Panc1 (cell line): Measurements from ENCODE around the gene SLC31A2. TPM values are rescaled to one million over a fixed set of nuclear protein-coding genes. Genes with fewer than 3 reads are reported as not detected.

Experiments used
- ATAC-seq: fragments of 200-7000 bp; cut with Tn5 transposase; 2 replicates; pipeline ENCODE4 v1.9.1; 2020; ENCODE audit warnings: mild to moderate bottlenecking, moderate library complexity
- BruUV-seq: library from RNA; stranded (reverse); fragments of 400-500 nt; replicated peaks from 2 replicates; lab custom pipeline; 2021; lab: Mats Ljungman, UMichigan
- CTCF ChIA-PET: fragments of 300-600 bp; sonication (Branson Sonifier 250); formaldehyde crosslinking; loops from one replicate; lab custom pipeline; 2022; ENCODE audit warnings: antibody characterized with exemption; lab: Charles Lee
- POLR2A ChIA-PET: fragments of 300-600 bp; sonication (Branson Sonifier 250); formaldehyde crosslinking; loops from one replicate; lab custom pipeline; 2022; ENCODE audit warnings: antibody characterized with exemption; lab: Charles Lee
- DNase-seq: peaks from one replicate; pipeline ENCODE4 v3.0.0-alpha.2; 2010; ENCODE audit warnings: low read depth, low spot score
- H3K27ac ChIP-seq: 2 replicates; pipeline ENCODE4 v1.5.1; 2011; ENCODE audit warnings: mild to moderate bottlenecking, low read length, inconsistent platforms
- H3K27me3 ChIP-seq: fragments of 200-500 bp; sonication (Bioruptor generic); 2 replicates; pipeline ENCODE4 v1.6.0; 2014; ENCODE audit warnings: low read length, inconsistent platforms; ENCODE audit not compliant: control insufficient read depth, insufficient read depth
- H3K36me3 ChIP-seq: fragments of 200-500 bp; sonication (Bioruptor generic); 2 replicates; pipeline ENCODE4 v1.5.1; 2014; ENCODE audit warnings: inconsistent platforms, mild to moderate bottlenecking, low read length, moderate library complexity; ENCODE audit not compliant: control insufficient read depth, insufficient read depth
- H3K4me1 ChIP-seq: 2 replicates; pipeline ENCODE4 v1.5.1; 2011; ENCODE audit warnings: inconsistent platforms, mild to moderate bottlenecking, low read length, moderate library complexity; ENCODE audit not compliant: control insufficient read depth, insufficient read depth
- H3K4me3 ChIP-seq, 2 experiments: 2 replicates each; pipeline ENCODE4 v1.5.1; 2011 to 2012; ENCODE audit warnings: low read depth in 2 of 2, low read length in 2 of 2, mild to moderate bottlenecking in 2 of 2, inconsistent platforms in 1 of 2, moderate library complexity in 1 of 2
- H3K9me3 ChIP-seq: fragments of 200-500 bp; sonication (Bioruptor generic); 2 replicates; pipeline ENCODE4 v1.5.1; 2014; ENCODE audit warnings: low read depth, mild to moderate bottlenecking, inconsistent platforms, low read length, moderate library complexity; ENCODE audit not compliant: control insufficient read depth, insufficient read depth
- POLR2AphosphoS5 ChIP-seq: IDR thresholded peaks from 2 replicates; pipeline ENCODE4 v1.6.1; 2012; ENCODE audit warnings: mild to moderate bottlenecking, low read depth, low read length, moderate library complexity
- SIN3A ChIP-seq: IDR thresholded peaks from 2 replicates; pipeline ENCODE4 v1.6.1; 2012; ENCODE audit warnings: low read depth, mild to moderate bottlenecking, low read length, moderate library complexity, borderline replicate concordance; ENCODE audit not compliant: insufficient read depth
- TCF7L2 ChIP-seq: IDR thresholded peaks from 2 replicates; pipeline ENCODE4 v1.6.1; 2011; ENCODE audit warnings: mild to moderate bottlenecking, low read depth, low read length, inconsistent platforms
- in situ Hi-C: cut with HindIII; loops from 2 replicates; pipeline ENCODE4 v1.10.0; 2016; ENCODE audit warnings: low sequenced_read_pairs, low pct_unique_long_range_greater_than_20kb
- intact Hi-C: fragments of 100-400 bp; cut with micrococcal nuclease; formaldehyde crosslinking; loops from one replicate; pipeline ENCODE4 v1.10.0; 2022; ENCODE audit not compliant: unreplicated experiment
- total RNA-seq: library from RNA; stranded (reverse); gene quantifications from one replicate; pipeline ENCODE4 v1.2.1, GENCODE V29; 2021; ENCODE audit not compliant: unreplicated experiment
- TF ChIP-seq, protein P1 (sequence below): fragments of 450-650 bp; IDR thresholded peaks from 2 replicates; pipeline ENCODE4 v1.5.1; 2017; ENCODE audit warnings: mild to moderate bottlenecking
- TF ChIP-seq, protein P2 (sequence below), 2 experiments: IDR thresholded peaks; 2 replicates each; pipeline ENCODE4 v1.6.1; 2011 to 2012; ENCODE audit warnings: low read depth in 2 of 2, control low read depth in 1 of 2, low read length in 1 of 2, mild to moderate bottlenecking in 1 of 2, moderate library complexity in 1 of 2; ENCODE audit not compliant: insufficient read depth in 1 of 2

SLC31A2 gene
- total RNA-seq, 1 experiment from 2014 or later: 5.3 TPM

DNA sequence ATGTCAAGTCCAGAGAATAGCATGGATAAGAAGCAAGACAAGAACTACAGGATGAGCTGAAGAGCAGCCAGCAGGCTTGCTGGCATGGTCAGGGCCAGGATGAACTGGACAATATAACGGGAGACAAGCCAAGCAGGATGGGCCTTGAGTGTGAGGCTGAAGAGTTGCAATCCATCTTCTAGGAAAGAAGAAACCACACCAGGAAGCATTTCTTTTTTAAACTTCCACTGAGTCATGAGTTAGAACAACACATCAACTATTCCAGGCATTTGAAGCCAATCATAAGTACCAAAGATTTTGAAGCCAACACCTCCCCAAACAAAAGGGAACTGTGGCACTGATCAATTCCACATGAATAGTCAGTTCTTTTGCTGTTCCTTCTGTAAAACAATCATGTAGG lies 27.3 kb downstream of the SLC31A2 start:
- Histone ChIP-seq H3K9me3 (no peaks in the 10 kb centered on the region), H3K4me3 (no peak overlapping the region), H3K27ac (no peak overlapping the region), H3K27me3 (no peaks in the 10 kb centered on the region), H3K36me3 (peaks cover 18% of the 10 kb centered on the region), H3K4me1 (no peaks in the 10 kb centered on the region)
- POLR2A ChIA-PET: interaction anchor here (0.6 kb wide), 1 partner anchor 217 kb away, joined by 3 read pairs; no protein-coding TSS in a partner anchor
- CTCF ChIA-PET: no interaction called here
- DNase-seq (no peak), ATAC-seq (no peak)
- BruUV-seq: no TSS peak
- intact Hi-C loops: no loop called here
- TF ChIP-seq, protein P1, sequence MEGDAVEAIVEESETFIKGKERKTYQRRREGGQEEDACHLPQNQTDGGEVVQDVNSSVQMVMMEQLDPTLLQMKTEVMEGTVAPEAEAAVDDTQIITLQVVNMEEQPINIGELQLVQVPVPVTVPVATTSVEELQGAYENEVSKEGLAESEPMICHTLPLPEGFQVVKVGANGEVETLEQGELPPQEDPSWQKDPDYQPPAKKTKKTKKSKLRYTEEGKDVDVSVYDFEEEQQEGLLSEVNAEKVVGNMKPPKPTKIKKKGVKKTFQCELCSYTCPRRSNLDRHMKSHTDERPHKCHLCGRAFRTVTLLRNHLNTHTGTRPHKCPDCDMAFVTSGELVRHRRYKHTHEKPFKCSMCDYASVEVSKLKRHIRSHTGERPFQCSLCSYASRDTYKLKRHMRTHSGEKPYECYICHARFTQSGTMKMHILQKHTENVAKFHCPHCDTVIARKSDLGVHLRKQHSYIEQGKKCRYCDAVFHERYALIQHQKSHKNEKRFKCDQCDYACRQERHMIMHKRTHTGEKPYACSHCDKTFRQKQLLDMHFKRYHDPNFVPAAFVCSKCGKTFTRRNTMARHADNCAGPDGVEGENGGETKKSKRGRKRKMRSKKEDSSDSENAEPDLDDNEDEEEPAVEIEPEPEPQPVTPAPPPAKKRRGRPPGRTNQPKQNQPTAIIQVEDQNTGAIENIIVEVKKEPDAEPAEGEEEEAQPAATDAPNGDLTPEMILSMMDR: no peak
- TF ChIP-seq SIN3A (no peak), POLR2AphosphoS5 (no peak), TCF7L2 (no peak)
- TF ChIP-seq, protein P2, sequence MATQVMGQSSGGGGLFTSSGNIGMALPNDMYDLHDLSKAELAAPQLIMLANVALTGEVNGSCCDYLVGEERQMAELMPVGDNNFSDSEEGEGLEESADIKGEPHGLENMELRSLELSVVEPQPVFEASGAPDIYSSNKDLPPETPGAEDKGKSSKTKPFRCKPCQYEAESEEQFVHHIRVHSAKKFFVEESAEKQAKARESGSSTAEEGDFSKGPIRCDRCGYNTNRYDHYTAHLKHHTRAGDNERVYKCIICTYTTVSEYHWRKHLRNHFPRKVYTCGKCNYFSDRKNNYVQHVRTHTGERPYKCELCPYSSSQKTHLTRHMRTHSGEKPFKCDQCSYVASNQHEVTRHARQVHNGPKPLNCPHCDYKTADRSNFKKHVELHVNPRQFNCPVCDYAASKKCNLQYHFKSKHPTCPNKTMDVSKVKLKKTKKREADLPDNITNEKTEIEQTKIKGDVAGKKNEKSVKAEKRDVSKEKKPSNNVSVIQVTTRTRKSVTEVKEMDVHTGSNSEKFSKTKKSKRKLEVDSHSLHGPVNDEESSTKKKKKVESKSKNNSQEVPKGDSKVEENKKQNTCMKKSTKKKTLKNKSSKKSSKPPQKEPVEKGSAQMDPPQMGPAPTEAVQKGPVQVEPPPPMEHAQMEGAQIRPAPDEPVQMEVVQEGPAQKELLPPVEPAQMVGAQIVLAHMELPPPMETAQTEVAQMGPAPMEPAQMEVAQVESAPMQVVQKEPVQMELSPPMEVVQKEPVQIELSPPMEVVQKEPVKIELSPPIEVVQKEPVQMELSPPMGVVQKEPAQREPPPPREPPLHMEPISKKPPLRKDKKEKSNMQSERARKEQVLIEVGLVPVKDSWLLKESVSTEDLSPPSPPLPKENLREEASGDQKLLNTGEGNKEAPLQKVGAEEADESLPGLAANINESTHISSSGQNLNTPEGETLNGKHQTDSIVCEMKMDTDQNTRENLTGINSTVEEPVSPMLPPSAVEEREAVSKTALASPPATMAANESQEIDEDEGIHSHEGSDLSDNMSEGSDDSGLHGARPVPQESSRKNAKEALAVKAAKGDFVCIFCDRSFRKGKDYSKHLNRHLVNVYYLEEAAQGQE (IDR thresholded peaks at IDR 0.05; ENCODE audit: insufficient read depth in 1 of 2, low read depth in 2 of 2, low read length in 1 of 2): no peak
- in situ Hi-C loops: no loop called here

DNA sequence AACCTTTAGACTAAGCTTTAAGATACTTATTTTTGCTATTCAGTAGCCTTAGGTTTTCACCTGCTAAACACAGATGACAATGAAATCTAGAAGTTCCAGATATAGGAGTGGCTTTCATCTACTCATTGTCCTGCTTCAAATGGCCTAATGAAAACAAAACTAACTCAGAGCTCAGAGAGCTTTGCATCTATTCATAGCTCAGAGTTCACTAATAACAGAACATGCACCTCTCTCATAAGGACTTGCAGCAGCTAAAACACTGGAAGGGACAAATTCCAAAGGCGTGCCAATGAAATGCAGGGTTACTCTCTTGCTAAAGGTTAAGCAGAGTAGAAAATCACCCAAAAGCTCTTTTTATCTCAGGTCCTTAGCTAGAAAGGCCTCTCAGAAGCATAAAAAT lies 29.0 kb downstream of the SLC31A2 start:
- TF ChIP-seq POLR2AphosphoS5 (no peak), TCF7L2 (no peak), SIN3A (no peak)
- TF ChIP-seq, protein P1: no peak
- TF ChIP-seq, protein P2 (IDR thresholded peaks at IDR 0.05; ENCODE audit: insufficient read depth in 1 of 2, low read depth in 2 of 2, low read length in 1 of 2): no peak
- in situ Hi-C loops: no loop called here
- H3K27ac ChIP-seq: no peak overlapping the region
- intact Hi-C loops: no loop called here
- no peak for ATAC-seq
- no peaks in the 10 kb centered on the region for H3K9me3 ChIP-seq
- peaks cover 10% of the 10 kb centered on the region for H3K36me3 ChIP-seq
- H3K27me3 ChIP-seq: no peaks in the 10 kb centered on the region
- ChIA-PET POLR2A (no interaction called here), CTCF (no interaction called here)
- H3K4me3 ChIP-seq: no peak overlapping the region
- no peak for DNase-seq
- H3K4me1 ChIP-seq: no peaks in the 10 kb centered on the region
- BruUV-seq: no TSS peak
